ENCODE measurements around the gene IFI27. TPM values are rescaled to one million over a fixed set of nuclear protein-coding genes. Genes with fewer than 3 reads are reported as not detected.

The IFI27 gene
- total and polyA plus RNA-seq, 10 of the 15 experiments (the other 5 are each of a cell fraction or from before 2014, with no cell fraction given): 1.1 to 45.5 (median 3.3) TPM

GRCh38 chr14:94129111-94129757 is 18.7 kb downstream of the IFI27 start, which contains the start of gene IFI27L2:
Gene IFI27L2 (minus strand): TSS chr14:94129604. CDS start chr14:94129564, 40 bp downstream.
- Histone ChIP-seq H3K9ac (ENCODE audit: control insufficient read depth, insufficient read depth, low read length) (peak within 1 kb of the TSS; percentile 80), H3K4me3 (peak within 1 kb of the TSS; percentile 99), H3K27me3 (replicated peaks in 1 of 2; ENCODE audit: control insufficient read depth in 2 of 2, insufficient read depth in 2 of 2, low read length in 1 of 2) (peaks cover 0 to 4% of the 10 kb centered on the region in 2 experiments; a peak in 1 of 4 replicates), H3K9me3 (replicated peaks; ENCODE audit: control insufficient read depth, insufficient read depth, low read length) (no peaks in the 10 kb centered on the region), H3K4me1 (ENCODE audit: control insufficient read depth, insufficient read depth, low read length) (peaks cover 10% of the 10 kb centered on the region; the same call in 1 of the 2 replicates), H3K36me3 (ENCODE audit: control insufficient read depth in 2 of 2, insufficient read depth in 2 of 2, low read length in 1 of 2) (no peaks in the 10 kb centered on the region; a peak in 1 of 4 replicates), H3K27ac (ENCODE audit: control insufficient read depth, insufficient read depth) (peak within 1 kb of the TSS; percentile 67), H2AFZ (ENCODE audit: control insufficient read depth, low read depth, low read length) (peak within 1 kb of the TSS; percentile 86), H3K79me2 (ENCODE audit: control insufficient read depth, insufficient read depth, low read length) (no peaks in the 10 kb centered on the region), H4K20me1 (ENCODE audit: control insufficient read depth, insufficient read depth) (no peaks in the 10 kb centered on the region), H3K4me2 (ENCODE audit: control insufficient read depth, insufficient read depth) (peak within 1 kb of the TSS; percentile 98)
- ChIA-PET RAD21 (ENCODE audit: unreplicated experiment) (interaction anchor here (0.6 to 1.3 kb wide), 5 partner anchors 49 to 1370 kb away, joined by 3 to 4 read pairs (median 3); partner anchors contain the start of genes DDX24 and IFI27L1), POLR2A (interaction anchor here (0.5 to 1.3 kb wide), 5 partner anchors 48 to 1996 kb away, joined by 3 to 8 read pairs (median 6); partner anchors contain the start of genes DDX24 and IFI27L1), SMC1A (ENCODE audit: uncharacterized antibody, unreplicated experiment) (interaction anchor here (0.6 to 2.2 kb wide), 9 partner anchors 13 to 190 kb away, joined by 3 to 10 read pairs (median 3); no protein-coding TSS in a partner anchor), CTCF (interaction anchor here (0.6 to 4.3 kb wide), 7 partner anchors 9 to 189 kb away, joined by 3 to 55 read pairs (median 3); no protein-coding TSS in a partner anchor)
- DNase-seq (ENCODE audit: low read depth, low spot score): no peak
- intact Hi-C loops (cut with micrococcal nuclease; ENCODE audit: unreplicated experiment) (no loop called here), in situ Hi-C loops (cut with MboI) (no loop called here)
- peak; percentile 98 for ATAC-seq
- FAIRE-seq: peak; percentile 64
- no TSS peak for BruUV-seq (replicated peaks)
- WGBS (ENCODE audit: insufficient coverage, insufficient replicate concordance, low lambda C conversion rate, missing lambda C conversion rate): 4% methylated on average over 26 of the region's 27 CpGs
- TF ChIP-seq ZBED1 (IDR thresholded peaks at IDR 0.05; ENCODE audit: borderline replicate concordance) (no peak), NKRF (conservative IDR thresholded peaks at IDR 0.05) (no peak), IRF5 (IDR thresholded peaks at IDR 0.05; ENCODE audit: borderline replicate concordance) (no peak), ZNF687 (IDR thresholded peaks at IDR 0.05) (no peak), KDM1A (IDR thresholded peaks at IDR 0.05; ENCODE audit: borderline replicate concordance) (no peak), ZNF24 (IDR thresholded peaks at IDR 0.05) (no peak), CHD1 (IDR thresholded peaks at IDR 0.05; ENCODE audit: low read depth, low read length) (no peak), SREBF1 (IDR thresholded peaks at IDR 0.05; ENCODE audit: low read length) (no peak), MLLT1 (IDR thresholded peaks at IDR 0.05) (no peak), IKZF2 (IDR thresholded peaks at IDR 0.05) (peak; percentile 27 to 43; a peak in 2 of 4 replicates), HSF1 (IDR thresholded peaks at IDR 0.05; ENCODE audit: low read depth, low read length) (no peak), NR2F1 (conservative IDR thresholded peaks at IDR 0.05) (no peak), MTA2 (IDR thresholded peaks at IDR 0.05; ENCODE audit: low read depth) (0 out of 2 replicates have a peak, but pooled peaks have one; percentile 15)
